SH-SY5Y (cell line): ENCODE results near the gene TTC28.

ENCODE experiments used
- GATA2 ChIP-seq: IDR thresholded peaks from 2 replicates; pipeline ENCODE4 v1.6.1; 2011; ENCODE audit warnings: mild to moderate bottlenecking, low read depth, low read length
- GATA3 ChIP-seq: IDR thresholded peaks from 2 replicates; pipeline ENCODE4 v1.6.1; 2011; ENCODE audit warnings: low read depth, mild to moderate bottlenecking, low read length, moderate library complexity

GRCh38 chr22:28557184-28557583, 122.5 kb downstream of the TTC28 start:
- TF ChIP-seq GATA2: no peak
- TF ChIP-seq GATA3: no peak
